RKO (cell line): ENCODE measurements around the gene AKIRIN2.

Experiments used
- DNase-seq: peaks from one replicate; pipeline ENCODE4 v3.0.0-alpha.2; 2016; ENCODE audit warnings: low spot score

Gene AKIRIN2

GRCh38 chr6:87654875-87655454 is 47.1 kb downstream of the AKIRIN2 start:
- DNase-seq, result no peak

GRCh38 chr6:87654122-87654521 is 47.9 kb downstream of the AKIRIN2 start:
- no peak for DNase-seq

GRCh38 chr6:87653074-87653962 is 48.7 kb downstream of the AKIRIN2 start:
- no peak for DNase-seq

GRCh38 chr6:87645080-87645479 is 57.0 kb downstream of the AKIRIN2 start:
- DNase-seq, result no peak

- no peak for DNase-seq
Observed at GRCh38 chr6:87641065-87641692, 60.9 kb downstream of the AKIRIN2 start.

- no peak for DNase-seq
Observed at GRCh38 chr6:87639373-87639772, 62.7 kb downstream of the AKIRIN2 start.

- DNase-seq, result no peak
Observed at GRCh38 chr6:87637106-87637505, 64.9 kb downstream of the AKIRIN2 start.

- no peak for DNase-seq
Observed at GRCh38 chr6:87636315-87636714, 65.7 kb downstream of the AKIRIN2 start.

- DNase-seq, result no peak
Observed at GRCh38 chr6:87633851-87634250, 68.2 kb downstream of the AKIRIN2 start.

- DNase-seq, result no peak
Observed at GRCh38 chr6:87630746-87631145, 71.3 kb downstream of the AKIRIN2 start.

- DNase-seq, result no peak
Observed at GRCh38 chr6:87628881-87629280, 73.2 kb downstream of the AKIRIN2 start.

GRCh38 chr6:87628424-87628823 is 73.6 kb downstream of the AKIRIN2 start:
- no peak for DNase-seq
